GM12878 (cell line): ENCODE measurements around the gene PAX2. TPM values are rescaled to one million over a fixed set of nuclear protein-coding genes. Genes with fewer than 3 reads are reported as not detected.

Experiments
- ATAC-seq: fragments of 200-7000 bp; cut with Tn5 transposase; 3 replicates; pipeline ENCODE4 v1.9.1; 2020; ENCODE audit warnings: mild to moderate bottlenecking, moderate library complexity
- BruUV-seq: library from RNA; stranded (reverse); fragments of 400-500 nt; replicated peaks from 2 replicates; lab custom pipeline; 2021; lab: Mats Ljungman, UMichigan
- CTCF ChIA-PET: fragments of 300-600 bp; sonication (Branson Sonifier 250); formaldehyde crosslinking; extraction: SDS; loops from one replicate; lab custom pipeline; 2021; ENCODE audit warnings: inconsistent platforms; lab: Yijun Ruan, JAX
- POLR2A ChIA-PET: fragments of 350-600 bp; formaldehyde crosslinking; extraction: SDS; loops from one replicate; lab custom pipeline; 2021; ENCODE audit warnings: inconsistent platforms; lab: Charles Lee
- RAD21 ChIA-PET: fragments of 300-600 bp; sonication (Branson Sonifier 250); formaldehyde crosslinking; loops from one replicate; lab custom pipeline; 2023; ENCODE audit warnings: antibody characterized with exemption; ENCODE audit not compliant: unreplicated experiment; lab: Charles Lee
- SMC1A ChIA-PET: fragments of 300-600 bp; sonication (Branson Sonifier 250); formaldehyde crosslinking; loops from one replicate; lab custom pipeline; 2023; ENCODE audit not compliant: unreplicated experiment, uncharacterized antibody; lab: Charles Lee
- DNase-seq: peaks from one replicate; pipeline ENCODE4 v3.0.0-alpha.2; 2011; ENCODE audit warnings: low read depth, low spot score
- FAIRE-seq: peaks from 3 replicates; lab custom pipeline; 2011; peaks lifted over from hg19 to GRCh38; lab: Jason Lieb, UNC
- H2AFZ ChIP-seq: 2 replicates; pipeline ENCODE4 v1.6.0; 2011; ENCODE audit warnings: low read depth, low read length, control low read depth; ENCODE audit not compliant: control insufficient read depth
- H3K27ac ChIP-seq: 2 replicates; pipeline ENCODE4 v1.5.1; 2011; ENCODE audit warnings: control low read depth; ENCODE audit not compliant: control insufficient read depth, insufficient read depth
- H3K27me3 ChIP-seq, 2 experiments: replicated peaks in 1 of 2; 2 replicates each; pipeline versions ENCODE4 v1.6.0 to v1.6.1; 2011; ENCODE audit warnings: low read length in 1 of 2; ENCODE audit not compliant: control insufficient read depth in 2 of 2, insufficient read depth in 2 of 2
- H3K36me3 ChIP-seq, 2 experiments: 2 replicates each; pipeline ENCODE4 v1.5.1; 2011; ENCODE audit warnings: low read length in 1 of 2; ENCODE audit not compliant: control insufficient read depth in 2 of 2, insufficient read depth in 2 of 2
- H3K4me1 ChIP-seq: 2 replicates; pipeline ENCODE4 v1.6.1; 2011; ENCODE audit warnings: mild to moderate bottlenecking, low read length, moderate library complexity, mixed read lengths; ENCODE audit not compliant: control insufficient read depth, insufficient read depth
- H3K4me2 ChIP-seq: 2 replicates; pipeline ENCODE4 v1.6.0; 2011; ENCODE audit warnings: control low read depth; ENCODE audit not compliant: control insufficient read depth, insufficient read depth
- H3K4me3 ChIP-seq: fragments of 200-600 bp; sonication (generic); 2 replicates; pipeline ENCODE4 v1.5.1; 2016
- H3K79me2 ChIP-seq: 2 replicates; pipeline ENCODE4 v1.6.0; 2011; ENCODE audit warnings: low read length; ENCODE audit not compliant: control insufficient read depth, insufficient read depth
- H3K9ac ChIP-seq: 2 replicates; pipeline ENCODE4 v1.8.0; 2011; ENCODE audit warnings: low read length, control low read depth, mixed read lengths; ENCODE audit not compliant: control insufficient read depth, insufficient read depth
- H3K9me3 ChIP-seq: replicated peaks from 3 replicates; pipeline ENCODE4 v1.5.1; 2011; ENCODE audit warnings: mild to moderate bottlenecking, low read length; ENCODE audit not compliant: control insufficient read depth, insufficient read depth
- H4K20me1 ChIP-seq: 2 replicates; pipeline ENCODE4 v1.6.0; 2011; ENCODE audit not compliant: control insufficient read depth, insufficient read depth
- BRCA1 ChIP-seq: IDR thresholded peaks from 2 replicates; pipeline ENCODE4 v1.6.1; 2011; ENCODE audit warnings: low read depth, low read length, improper control_type of control experiment
- CUX1 ChIP-seq: IDR thresholded peaks from 2 replicates; pipeline ENCODE4 v1.6.1; 2012; ENCODE audit warnings: improper control_type of control experiment, low read depth, low read length; ENCODE audit not compliant: insufficient replicate concordance
- GABPA ChIP-seq: IDR thresholded peaks from 2 replicates; pipeline ENCODE4 v1.6.1; 2014; ENCODE audit warnings: antibody characterized with exemption, low read depth, mild to moderate bottlenecking, inconsistent platforms
- IKZF1 ChIP-seq: fragments of 450-650 bp; conservative IDR thresholded peaks from 2 replicates; pipeline ENCODE4 v1.6.1; 2017; ENCODE audit warnings: antibody characterized with exemption, mild to moderate bottlenecking
- KDM1A ChIP-seq: fragments of 200-600 bp; sonication (generic); IDR thresholded peaks from 2 replicates; pipeline ENCODE4 v1.6.1; 2016; ENCODE audit warnings: borderline replicate concordance
- PBX3 ChIP-seq: IDR thresholded peaks from 2 replicates; pipeline ENCODE4 v1.6.1; 2011; ENCODE audit warnings: mild to moderate bottlenecking, low read depth, low read length, moderate library complexity; ENCODE audit not compliant: insufficient replicate concordance
- POLR2A ChIP-seq: IDR thresholded peaks from 2 replicates; pipeline ENCODE4 v1.6.1; 2011; ENCODE audit warnings: low read depth, mild to moderate bottlenecking, low read length
- POU2F2 ChIP-seq: IDR thresholded peaks from 3 replicates; pipeline ENCODE4 v1.6.1; 2011; ENCODE audit warnings: low read depth, mild to moderate bottlenecking, low read length, borderline replicate concordance
- RAD51 ChIP-seq: fragments of 450-650 bp; IDR thresholded peaks from 2 replicates; pipeline ENCODE4 v1.6.1; 2016; ENCODE audit warnings: moderate library complexity, mild to moderate bottlenecking, inconsistent platforms
- SKIL ChIP-seq: fragments of 450-650 bp; IDR thresholded peaks from 2 replicates; pipeline ENCODE4 v1.6.1; 2017; ENCODE audit warnings: mild to moderate bottlenecking, low read depth, inconsistent platforms; ENCODE audit not compliant: poor library complexity, severe bottlenecking
- SMC3 ChIP-seq: IDR thresholded peaks from 2 replicates; pipeline ENCODE4 v1.6.1; 2011; ENCODE audit warnings: low read length, improper control_type of control experiment, borderline replicate concordance
- STAT1 ChIP-seq: fragments of 450-650 bp; conservative IDR thresholded peaks from 2 replicates; pipeline ENCODE4 v1.6.1; 2014; ENCODE audit warnings: antibody characterized with exemption, mild to moderate bottlenecking
- ZNF687 ChIP-seq: fragments of 450-650 bp; IDR thresholded peaks from 2 replicates; pipeline ENCODE4 v1.6.1; 2017; ENCODE audit warnings: mild to moderate bottlenecking, moderate library complexity
- WGBS: methylation state at CpG from one replicate; pipeline ENCODE4 v1.1.6; 2016; ENCODE audit warnings: low lambda C conversion rate; ENCODE audit not compliant: insufficient replicate concordance, insufficient coverage; ENCODE audit errors: missing lambda C conversion rate; 5-methylcytosine and 5-hydroxymethylcytosine counted together
- in situ Hi-C: fragments of 300-500 bp; cut with MboI; formaldehyde crosslinking; loops from 9 replicates; pipeline ENCODE4 v1.14.3; 2018; ENCODE audit warnings: mixed read lengths
- intact Hi-C: fragments of 100-400 bp; cut with micrococcal nuclease; formaldehyde crosslinking; loops from one replicate; pipeline ENCODE4 v1.14.2; 2022; ENCODE audit not compliant: unreplicated experiment
- polyA plus RNA-seq, 11 experiments: library from polyadenylated mRNA; depleted of rRNA in 4 of 11; unstranded in 6 of 11; stranded (reverse) in 5 of 11; fragments of >200 nt; fragmentation: Nextera tagmentation in 4 of 11; fragmentation: Illumina TruSeq in 1 of 11; extraction: Ambion mirVana in 4 of 11; extraction: Trizol in 1 of 11; gene quantifications; 1 replicate in 1 of 11; 2 replicates in 10 of 11; pipeline versions ENCODE4 v1.2.1 to v1.2.3, GENCODE V29; 2011 to 2016; ENCODE audit warnings: inconsistent platforms in 2 of 11, missing spikeins in 2 of 11, low read depth in 1 of 11
- total RNA-seq, 4 experiments: library from RNA; depleted of rRNA in 3 of 4; stranded (reverse); fragments of >200 nt in 3 of 4; fragmentation: Illumina TruSeq in 1 of 4; extraction: Trizol in 1 of 4; gene quantifications; 2 replicates each; pipeline versions ENCODE4 v1.2.1 to v1.2.3, GENCODE V29; 2013 to 2021

Gene PAX2
- total and polyA plus RNA-seq, 10 of the 15 experiments (the other 5 are each of a cell fraction or from before 2014, with no cell fraction given): not detected

- ChIA-PET RAD21 (no interaction called here), SMC1A (no interaction called here), CTCF (no interaction called here), POLR2A (no interaction called here)
- H4K20me1 ChIP-seq: no peaks in the 10 kb centered on the region
- no peak overlapping the region for H3K9ac ChIP-seq
- DNase-seq: no peak
- no peaks in the 10 kb centered on the region for H3K9me3 ChIP-seq
- FAIRE-seq: no peak
- H3K27ac ChIP-seq: no peak overlapping the region
- H3K4me2 ChIP-seq: no peak overlapping the region
- H2AFZ ChIP-seq: no peak overlapping the region
- H3K4me3 ChIP-seq: no peak overlapping the region
- no peaks in the 10 kb centered on the region for H3K36me3 ChIP-seq
- H3K27me3 ChIP-seq: peaks cover 4 to 5% of the 10 kb centered on the region in 2 experiments
- 12% methylated on average over 7 of the region's 7 CpGs for WGBS
- ATAC-seq: no peak
- in situ Hi-C loops (no loop called here), intact Hi-C loops (no loop called here)
- no peaks in the 10 kb centered on the region for H3K4me1 ChIP-seq
- H3K79me2 ChIP-seq: no peaks in the 10 kb centered on the region
- BruUV-seq: no TSS peak
- TF ChIP-seq POU2F2 (no peak), SMC3 (no peak), CUX1 (no peak), RAD51 (no peak), BRCA1 (no peak), ZNF687 (no peak), POLR2A (no peak), GABPA (no peak), KDM1A (no peak), SKIL (no peak), PBX3 (no peak), STAT1 (no peak), IKZF1 (no peak)
Measured at GRCh38 chr10:100790761-100791208, 45.4 kb downstream of the PAX2 start.
